ENCODE measurements around the gene SYN1. TPM values are rescaled to one million over a fixed set of nuclear protein-coding genes. Genes with fewer than 3 reads are reported as not detected.
A peak's percentile ranks its signal among the peaks of the same experiment; 100 is the strongest.

The SYN1 gene
- total and polyA plus RNA-seq, 4 donors = 10.1 to 222 (median 110) TPM

DNA sequence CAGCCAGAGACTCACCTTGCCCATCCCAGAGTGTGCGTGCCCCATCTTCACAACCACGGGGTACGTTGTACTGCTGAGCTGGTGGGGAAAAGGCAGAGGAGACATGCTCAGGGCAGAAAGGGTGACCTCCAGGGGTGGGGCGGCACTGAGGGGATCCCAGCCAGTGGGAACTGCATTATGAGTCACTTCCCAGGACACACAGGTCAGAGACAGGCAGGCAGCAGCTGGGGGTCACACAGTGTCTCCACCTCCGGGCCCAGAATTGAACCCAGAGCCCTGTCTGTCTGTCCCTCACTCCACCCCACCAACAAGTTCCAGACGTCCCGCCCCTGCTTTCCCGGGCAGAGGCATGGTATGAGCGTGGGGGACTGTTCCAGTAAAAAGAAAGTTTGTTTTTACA is 42.2 kb downstream of the SYN1 start:
- no peak overlapping the region for H3K27ac ChIP-seq (ENCODE audit: low read depth, low read length)
- 77% methylated on average over 4 of the region's 9 CpGs for WGBS (ENCODE audit: insufficient coverage)
- no peak for DNase-seq (ENCODE audit: low read depth in 4 of 6, low spot score in 6 of 6)
- H3K27me3 ChIP-seq (ENCODE audit: control insufficient read depth, insufficient read depth, low read length) = no peaks in the 10 kb centered on the region
- peaks cover 12% of the 10 kb centered on the region for H3K4me1 ChIP-seq (ENCODE audit: control insufficient read depth, insufficient read depth, low read length)
- no peaks in the 10 kb centered on the region for H3K9me3 ChIP-seq (ENCODE audit: control insufficient read depth, insufficient read depth, low read length)
- H3K36me3 ChIP-seq (ENCODE audit: control insufficient read depth, insufficient read depth, low read length) = peaks cover 28% of the 10 kb centered on the region
- H3K4me3 ChIP-seq (ENCODE audit: low read depth, low read length) = no peak overlapping the region

DNA sequence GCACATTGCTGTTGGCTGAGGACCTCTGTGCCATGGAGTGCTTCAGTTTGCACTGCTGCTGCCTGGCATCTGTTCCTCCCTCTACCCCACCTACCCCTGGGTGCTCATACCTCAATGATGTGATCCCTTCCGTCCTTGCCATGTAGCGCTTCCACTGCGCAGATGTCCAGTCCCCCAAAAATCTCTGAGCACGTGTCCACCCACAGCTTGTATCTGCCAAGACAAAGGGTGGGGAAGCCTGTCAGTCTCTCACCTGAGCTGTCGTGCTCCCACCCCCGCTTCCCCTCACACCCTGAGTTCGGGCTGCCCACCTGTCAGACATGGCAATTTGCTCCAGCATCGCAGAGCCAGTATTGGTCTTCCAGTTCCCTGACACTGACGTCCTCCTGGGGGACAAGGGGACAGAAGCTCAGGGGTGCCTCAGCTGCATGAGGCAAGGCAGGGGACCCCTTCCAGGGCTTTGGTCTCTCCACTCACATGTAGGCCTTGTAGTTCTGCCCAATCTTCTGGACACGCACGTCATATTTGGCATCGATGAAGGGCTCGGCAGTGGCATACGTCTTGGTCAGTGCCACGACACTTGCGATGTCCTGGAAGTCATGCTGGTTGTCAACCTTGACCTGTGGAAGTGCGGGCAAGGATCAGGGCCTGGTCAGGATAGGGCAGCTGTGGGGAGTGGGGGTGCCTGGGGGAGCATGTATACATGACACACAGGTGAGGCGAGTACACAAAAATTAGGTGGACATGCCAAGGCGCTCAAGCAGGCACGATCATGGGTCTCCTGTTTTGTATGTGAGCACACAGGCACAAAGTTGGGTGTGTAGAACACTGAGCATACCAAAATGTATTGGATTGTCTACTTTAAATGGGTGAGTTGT is 43.4 kb downstream of the SYN1 start:
- 89% methylated on average over 20 of the region's 20 CpGs for WGBS (ENCODE audit: insufficient coverage)
- Histone ChIP-seq H3K36me3 (ENCODE audit: control insufficient read depth, insufficient read depth, low read length) (peaks cover 38% of the 10 kb centered on the region), H3K27me3 (ENCODE audit: control insufficient read depth, insufficient read depth, low read length) (no peaks in the 10 kb centered on the region), H3K4me3 (ENCODE audit: low read depth, low read length) (no peak overlapping the region), H3K9me3 (ENCODE audit: control insufficient read depth, insufficient read depth, low read length) (no peaks in the 10 kb centered on the region), H3K4me1 (ENCODE audit: control insufficient read depth, insufficient read depth, low read length) (peaks cover 7% of the 10 kb centered on the region), H3K27ac (ENCODE audit: low read depth, low read length) (no peak overlapping the region)
- DNase-seq (ENCODE audit: low read depth in 4 of 6, low spot score in 6 of 6) = no peak

DNA sequence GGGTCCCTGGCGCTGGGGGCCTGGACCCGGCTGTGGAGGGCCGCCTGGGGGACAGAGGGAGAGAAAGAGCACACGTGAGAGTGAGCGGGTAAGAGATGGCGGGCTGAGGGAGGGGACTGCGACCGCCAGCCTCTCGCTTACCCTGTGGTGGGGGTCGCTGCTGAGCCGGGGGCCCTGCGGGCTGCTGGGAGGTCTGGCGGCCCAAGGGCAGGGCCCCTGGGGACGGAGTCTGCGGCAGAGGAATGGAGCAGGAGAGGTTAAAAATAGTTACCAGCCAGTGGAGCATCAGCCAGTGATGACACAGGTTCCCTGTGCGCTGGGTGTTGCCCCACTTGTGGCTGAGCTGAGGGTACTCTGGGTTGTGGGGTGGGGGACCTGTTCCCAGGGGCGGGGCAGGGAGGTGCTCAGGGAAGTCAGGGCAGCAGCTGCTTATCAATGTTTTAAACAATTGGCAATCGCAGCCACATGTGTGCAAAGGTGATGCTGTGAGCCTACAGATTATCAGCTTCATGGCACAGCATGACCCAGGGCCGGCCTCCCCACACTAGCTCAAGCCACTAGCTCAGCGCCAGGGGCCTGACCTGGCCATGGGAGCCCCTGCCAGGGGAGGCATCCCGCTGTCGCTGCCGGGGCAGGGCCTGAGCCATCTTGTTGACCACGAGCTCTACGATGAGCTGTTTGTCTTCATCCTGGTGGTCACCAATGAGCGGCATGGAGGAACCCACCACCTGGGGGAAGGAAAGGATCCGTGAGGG is 44.9 kb downstream of the SYN1 start:
- no peak for DNase-seq (ENCODE audit: low read depth in 4 of 6, low spot score in 6 of 6)
- H3K9me3 ChIP-seq (ENCODE audit: control insufficient read depth, insufficient read depth, low read length) = no peaks in the 10 kb centered on the region
- no peaks in the 10 kb centered on the region for H3K27me3 ChIP-seq (ENCODE audit: control insufficient read depth, insufficient read depth, low read length)
- H3K36me3 ChIP-seq (ENCODE audit: control insufficient read depth, insufficient read depth, low read length) = peaks cover 53% of the 10 kb centered on the region
- H3K4me1 ChIP-seq (ENCODE audit: control insufficient read depth, insufficient read depth, low read length) = peaks cover 7% of the 10 kb centered on the region
- 56% methylated on average over 26 of the region's 27 CpGs for WGBS (ENCODE audit: insufficient coverage)
- H3K27ac ChIP-seq (ENCODE audit: low read depth, low read length) = no peak overlapping the region
- peak overlapping the region; percentile 5 for H3K4me3 ChIP-seq (ENCODE audit: low read depth, low read length)

DNA sequence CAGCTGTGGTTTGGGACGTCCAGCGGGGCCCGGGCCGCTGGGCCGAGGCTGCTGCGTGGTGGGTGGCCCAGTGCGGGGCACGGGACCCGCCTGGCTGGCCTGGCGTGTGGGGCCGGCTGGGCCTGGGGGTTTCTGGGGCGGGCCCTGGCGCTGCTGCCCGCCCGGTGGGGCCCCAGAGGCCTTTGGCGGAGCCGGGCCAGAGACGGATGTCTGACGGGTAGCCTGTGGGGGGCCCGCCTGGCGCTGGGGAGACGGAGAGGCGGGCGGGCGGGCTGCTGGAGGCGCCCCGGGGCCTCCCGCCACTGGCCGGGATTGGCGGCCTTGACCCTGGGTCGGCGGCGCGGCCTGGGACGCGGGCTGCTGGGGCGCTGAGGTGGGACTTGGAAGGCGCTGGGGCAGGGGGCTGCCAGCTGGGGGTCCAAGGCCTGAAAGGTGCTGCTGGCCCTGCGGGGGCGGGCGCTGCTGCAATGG is 45.5 kb downstream of the SYN1 start:
- peak overlapping the region; percentile 80 for H3K27ac ChIP-seq (ENCODE audit: low read depth, low read length)

DNA sequence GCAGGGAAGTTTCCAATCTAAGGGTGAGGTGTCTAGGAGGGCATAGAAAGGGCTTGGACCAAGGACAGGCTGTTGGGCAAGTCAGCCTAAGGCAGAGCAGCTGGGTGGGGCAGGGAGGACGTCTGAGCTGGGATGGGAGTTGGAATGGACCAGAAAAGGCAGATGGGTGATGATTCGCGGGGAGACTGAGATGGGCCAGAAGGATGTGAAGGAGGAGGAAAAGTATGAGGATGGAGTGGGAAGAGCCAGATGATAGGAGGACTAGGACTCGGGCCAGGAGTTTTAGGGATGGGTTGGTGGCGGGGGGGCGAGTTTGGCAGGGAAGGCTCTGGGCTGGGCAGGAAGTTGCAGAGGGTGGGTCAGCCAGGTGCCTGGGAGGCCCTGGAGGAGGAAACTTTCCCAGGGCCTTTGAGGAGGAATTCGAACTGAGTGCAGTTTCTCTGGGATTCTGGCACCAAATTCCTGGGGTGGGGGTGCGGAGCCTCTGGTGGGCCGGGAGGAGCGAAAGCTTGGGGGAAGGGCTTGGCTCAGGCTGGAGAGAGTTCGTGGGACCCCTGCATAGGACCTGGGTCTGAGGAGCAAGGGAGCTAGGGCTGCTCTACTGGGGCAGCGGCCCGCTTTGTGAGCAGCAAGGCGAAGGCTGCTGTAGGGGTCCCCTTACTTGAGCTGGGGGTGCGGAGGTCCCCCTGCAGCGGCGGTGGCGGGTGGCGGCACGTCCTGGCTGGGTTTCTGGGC is 46.1 kb downstream of the SYN1 start:
- WGBS (ENCODE audit: insufficient coverage) = 40% methylated on average over 20 of the region's 20 CpGs
- Histone ChIP-seq H3K9me3 (ENCODE audit: control insufficient read depth, insufficient read depth, low read length) (no peaks in the 10 kb centered on the region), H3K36me3 (ENCODE audit: control insufficient read depth, insufficient read depth, low read length) (peaks cover 65% of the 10 kb centered on the region), H3K4me3 (ENCODE audit: low read depth, low read length) (no peak overlapping the region), H3K4me1 (ENCODE audit: control insufficient read depth, insufficient read depth, low read length) (peaks cover 7% of the 10 kb centered on the region), H3K27me3 (ENCODE audit: control insufficient read depth, insufficient read depth, low read length) (no peaks in the 10 kb centered on the region), H3K27ac (ENCODE audit: low read depth, low read length) (peak overlapping the region; percentile 80)
- peak in 1 of 6 donors; percentile 54 for DNase-seq (ENCODE audit: low read depth in 4 of 6, low spot score in 6 of 6)

More for the DNA sequence above, 45.5 kb downstream of the SYN1 start:
- peak overlapping the region; percentile 5 for H3K4me3 ChIP-seq (ENCODE audit: low read depth, low read length)
- no peaks in the 10 kb centered on the region for H3K9me3 ChIP-seq (ENCODE audit: control insufficient read depth, insufficient read depth, low read length)
- DNase-seq (ENCODE audit: low read depth in 4 of 6, low spot score in 6 of 6) = no peak
- H3K36me3 ChIP-seq (ENCODE audit: control insufficient read depth, insufficient read depth, low read length) = peaks cover 59% of the 10 kb centered on the region
- no peaks in the 10 kb centered on the region for H3K27me3 ChIP-seq (ENCODE audit: control insufficient read depth, insufficient read depth, low read length)
- 33% methylated on average over 41 of the region's 41 CpGs for WGBS (ENCODE audit: insufficient coverage)
- H3K4me1 ChIP-seq (ENCODE audit: control insufficient read depth, insufficient read depth, low read length) = peaks cover 7% of the 10 kb centered on the region

DNA sequence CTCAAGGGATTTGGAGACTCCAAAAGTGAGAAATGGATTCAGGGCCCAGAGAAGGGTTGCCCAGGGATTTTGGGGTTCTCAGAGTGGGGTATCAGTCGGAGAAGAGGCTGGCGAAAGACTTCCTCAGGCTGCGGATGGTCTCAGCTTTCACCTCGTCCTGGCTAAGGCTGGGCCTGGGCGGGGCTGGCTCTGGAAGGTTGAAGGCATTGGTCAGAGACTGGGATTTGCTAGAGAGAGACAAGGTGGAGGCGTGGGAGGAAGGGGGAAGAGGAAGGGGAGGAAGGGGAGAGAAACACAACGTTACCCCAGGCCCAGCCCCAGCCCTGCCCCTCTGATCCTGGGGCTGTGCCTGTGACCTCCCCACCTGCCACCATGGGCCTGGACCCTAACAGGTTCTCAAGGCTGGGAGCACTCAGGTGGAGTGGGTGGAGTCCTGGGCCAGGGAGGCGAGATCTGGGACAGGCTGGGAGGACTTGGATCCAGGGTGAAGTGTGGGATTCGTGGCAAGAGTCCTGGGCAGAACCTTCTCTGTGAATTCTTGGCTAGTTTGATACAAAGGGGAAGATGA is 46.8 kb downstream of the SYN1 start:
- H3K27me3 ChIP-seq (ENCODE audit: control insufficient read depth, insufficient read depth, low read length) = no peaks in the 10 kb centered on the region
- H3K36me3 ChIP-seq (ENCODE audit: control insufficient read depth, insufficient read depth, low read length) = peaks cover 66% of the 10 kb centered on the region
- H3K4me3 ChIP-seq (ENCODE audit: low read depth, low read length) = no peak overlapping the region
- no peaks in the 10 kb centered on the region for H3K9me3 ChIP-seq (ENCODE audit: control insufficient read depth, insufficient read depth, low read length)
- 69% methylated on average over 7 of the region's 9 CpGs for WGBS (ENCODE audit: insufficient coverage)
- peaks cover 7% of the 10 kb centered on the region for H3K4me1 ChIP-seq (ENCODE audit: control insufficient read depth, insufficient read depth, low read length)
- H3K27ac ChIP-seq (ENCODE audit: low read depth, low read length) = peak overlapping the region; percentile 80
- no peak for DNase-seq (ENCODE audit: low read depth in 4 of 6, low spot score in 6 of 6)

DNA sequence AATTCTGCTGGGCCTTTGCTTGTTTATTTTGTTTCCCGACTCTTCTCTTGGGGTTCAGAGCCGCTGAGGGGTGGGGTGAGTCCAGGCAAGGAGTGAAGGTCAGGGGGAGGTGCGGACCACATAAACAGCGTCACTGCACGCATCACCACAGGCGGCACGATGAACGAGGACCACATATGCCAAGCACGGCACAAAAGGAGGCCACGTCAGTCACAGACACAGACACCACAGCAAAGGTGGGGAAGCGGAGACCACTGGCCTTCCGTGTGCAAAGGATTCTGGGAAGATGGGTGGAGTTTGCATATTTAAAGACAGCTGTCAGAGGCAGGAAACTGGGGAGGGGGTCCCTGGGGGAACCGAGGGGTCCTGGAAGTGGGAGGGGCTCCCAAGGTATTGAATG is 47.8 kb downstream of the SYN1 start:
- H3K4me3 ChIP-seq (ENCODE audit: low read depth, low read length) = no peak overlapping the region
- H3K36me3 ChIP-seq (ENCODE audit: control insufficient read depth, insufficient read depth, low read length) = peaks cover 72% of the 10 kb centered on the region
- no peaks in the 10 kb centered on the region for H3K27me3 ChIP-seq (ENCODE audit: control insufficient read depth, insufficient read depth, low read length)
- H3K4me1 ChIP-seq (ENCODE audit: control insufficient read depth, insufficient read depth, low read length) = peaks cover 7% of the 10 kb centered on the region
- no peak for DNase-seq (ENCODE audit: low read depth in 4 of 6, low spot score in 6 of 6)
- H3K27ac ChIP-seq (ENCODE audit: low read depth, low read length) = no peak overlapping the region
- 86% methylated on average over 13 of the region's 13 CpGs for WGBS (ENCODE audit: insufficient coverage)
- no peaks in the 10 kb centered on the region for H3K9me3 ChIP-seq (ENCODE audit: control insufficient read depth, insufficient read depth, low read length)

DNA sequence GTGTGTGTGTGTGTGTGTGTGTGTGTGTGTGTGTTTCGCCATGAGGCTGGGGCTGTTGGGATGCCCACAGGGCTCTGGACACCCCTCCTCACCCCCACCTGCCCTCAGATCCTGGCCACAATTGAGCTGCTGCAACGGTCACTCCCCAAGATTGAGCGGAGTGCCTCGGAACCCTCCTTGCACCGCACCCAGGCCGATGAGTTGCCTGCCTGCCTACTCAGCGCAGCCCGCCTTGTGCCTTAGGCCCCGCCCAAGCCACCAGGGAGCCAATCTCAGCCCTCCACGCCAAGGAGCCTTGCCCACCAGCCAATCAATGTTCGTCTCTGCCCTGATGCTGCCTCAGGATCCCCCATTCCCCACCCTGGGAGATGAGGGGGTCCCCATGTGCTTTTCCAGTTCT is 48.4 kb downstream of the SYN1 start:
- Histone ChIP-seq H3K27ac (ENCODE audit: low read depth, low read length) (no peak overlapping the region), H3K9me3 (ENCODE audit: control insufficient read depth, insufficient read depth, low read length) (no peaks in the 10 kb centered on the region), H3K4me1 (ENCODE audit: control insufficient read depth, insufficient read depth, low read length) (peaks cover 7% of the 10 kb centered on the region), H3K27me3 (ENCODE audit: control insufficient read depth, insufficient read depth, low read length) (no peaks in the 10 kb centered on the region), H3K4me3 (ENCODE audit: low read depth, low read length) (no peak overlapping the region), H3K36me3 (ENCODE audit: control insufficient read depth, insufficient read depth, low read length) (peaks cover 76% of the 10 kb centered on the region)
- 82% methylated on average over 10 of the region's 11 CpGs for WGBS (ENCODE audit: insufficient coverage)
- DNase-seq (ENCODE audit: low read depth in 4 of 6, low spot score in 6 of 6) = no peak

DNA sequence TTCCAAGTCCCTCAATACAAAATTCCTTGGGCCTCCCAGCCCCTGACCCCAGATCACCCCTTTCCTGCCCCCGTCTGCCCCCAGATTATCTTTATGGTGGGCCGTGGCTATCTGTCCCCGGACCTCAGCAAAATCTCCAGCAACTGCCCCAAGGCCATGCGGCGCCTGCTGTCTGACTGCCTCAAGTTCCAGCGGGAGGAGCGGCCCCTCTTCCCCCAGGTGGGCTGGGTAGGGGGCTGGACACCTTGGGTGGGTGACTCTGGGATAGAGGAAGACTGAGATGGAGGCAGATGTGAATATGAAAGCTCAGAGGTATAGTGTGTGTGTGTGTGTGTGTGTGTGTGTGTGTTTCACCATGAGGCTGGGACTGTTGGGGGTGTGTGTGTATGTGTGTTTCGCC is 48.9 kb downstream of the SYN1 start:
- H3K27me3 ChIP-seq (ENCODE audit: control insufficient read depth, insufficient read depth, low read length) = no peaks in the 10 kb centered on the region
- H3K4me3 ChIP-seq (ENCODE audit: low read depth, low read length) = no peak overlapping the region
- 100% methylated on average over 6 of the region's 8 CpGs for WGBS (ENCODE audit: insufficient coverage)
- no peaks in the 10 kb centered on the region for H3K9me3 ChIP-seq (ENCODE audit: control insufficient read depth, insufficient read depth, low read length)
- no peak for DNase-seq (ENCODE audit: low read depth in 4 of 6, low spot score in 6 of 6)
- H3K36me3 ChIP-seq (ENCODE audit: control insufficient read depth, insufficient read depth, low read length) = peaks cover 73% of the 10 kb centered on the region
- no peak overlapping the region for H3K27ac ChIP-seq (ENCODE audit: low read depth, low read length)
- H3K4me1 ChIP-seq (ENCODE audit: control insufficient read depth, insufficient read depth, low read length) = peaks cover 7% of the 10 kb centered on the region

Measured in spinal cord (tissue), 10 donors.